HG03432 (cell line): ENCODE measurements around the gene AP5M1.
"Not testable (repeated sequence)": the region's sequence is repeated elsewhere in the genome, so short reads cannot be mapped to it uniquely, and the experiment has no call there.

Experiments
- ATAC-seq: cut with Tn5 transposase; IDR thresholded peaks from one replicate; pipeline ENCODE4 v1.9.1; 2021; ENCODE audit warnings: mild to moderate bottlenecking, moderate library complexity; ENCODE audit not compliant: unreplicated experiment

The AP5M1 gene

DNA sequence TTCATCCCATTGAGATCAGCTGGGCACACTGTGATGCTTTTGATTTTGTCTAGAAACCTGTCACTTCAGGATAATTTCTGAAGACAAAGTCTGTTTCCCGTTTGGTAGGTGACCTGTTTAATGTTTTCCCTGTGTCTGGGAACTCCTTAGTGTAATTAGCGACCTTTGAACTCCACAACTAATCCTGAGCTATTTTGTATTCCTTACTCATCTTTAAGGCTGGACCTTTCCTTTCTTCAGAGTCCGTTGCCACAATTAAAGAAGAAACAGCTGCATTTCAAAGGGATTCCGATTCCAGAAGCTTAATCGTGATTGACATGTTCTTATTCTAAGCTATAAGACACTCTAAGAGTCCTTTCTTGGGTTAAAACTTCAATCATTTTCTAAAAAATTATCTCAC lies 22.0 kb downstream of the AP5M1 start:
- ATAC-seq: no peak

DNA sequence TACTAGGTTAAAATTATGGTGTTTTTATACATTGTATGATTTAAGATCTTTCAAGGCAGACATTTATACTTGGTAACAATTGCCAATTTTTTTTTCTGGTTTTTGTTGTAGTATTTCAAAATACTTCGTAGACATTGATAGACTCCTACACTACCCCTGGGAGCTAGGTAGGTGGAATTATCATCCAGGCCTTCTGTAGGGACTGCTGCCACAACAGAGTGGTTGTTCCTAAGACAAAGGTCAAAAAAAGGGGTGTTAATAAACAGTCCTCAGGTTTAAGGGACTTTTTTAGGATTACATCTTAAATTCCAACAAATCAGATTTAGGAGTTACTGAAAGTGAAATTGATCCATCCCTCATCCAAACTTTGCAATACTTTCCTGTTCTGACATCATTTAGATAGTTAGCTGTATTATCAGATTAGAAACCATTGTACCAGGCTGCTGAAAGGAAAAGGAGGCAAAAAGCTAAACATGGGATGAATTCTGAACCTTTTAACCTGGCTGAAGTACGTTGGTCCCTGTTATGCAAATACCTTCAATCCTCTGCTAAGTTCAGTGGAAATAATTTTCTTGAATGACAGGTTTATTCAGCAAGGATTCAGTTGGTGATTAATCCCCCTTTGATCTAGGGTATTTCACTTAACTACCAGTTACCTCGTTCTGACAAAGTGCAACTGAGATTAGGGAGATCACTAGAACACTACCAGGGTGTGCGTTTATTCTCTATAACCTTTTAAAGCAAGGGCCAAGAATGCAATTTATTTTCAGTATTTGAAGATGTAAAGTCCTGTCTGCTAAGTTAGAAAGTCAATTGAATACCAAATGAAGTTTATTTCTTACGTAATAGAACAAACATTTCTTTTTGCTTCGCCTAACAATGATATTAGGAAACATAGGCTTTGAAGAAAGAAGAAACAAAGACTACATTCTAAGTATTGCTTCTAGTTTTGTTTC lies 23.2 kb downstream of the AP5M1 start:
- no peak for ATAC-seq

GRCh38 chr14:57293866-57294837 lies 25.4 kb downstream of the AP5M1 start:
- ATAC-seq: no peak

- no peak for ATAC-seq
These were observed 26.5 kb downstream of the AP5M1 start for GRCh38 chr14:57295239-57295638.

- no peak for ATAC-seq
These were observed 29.1 kb downstream of the AP5M1 start for GRCh38 chr14:57297852-57298251.

DNA sequence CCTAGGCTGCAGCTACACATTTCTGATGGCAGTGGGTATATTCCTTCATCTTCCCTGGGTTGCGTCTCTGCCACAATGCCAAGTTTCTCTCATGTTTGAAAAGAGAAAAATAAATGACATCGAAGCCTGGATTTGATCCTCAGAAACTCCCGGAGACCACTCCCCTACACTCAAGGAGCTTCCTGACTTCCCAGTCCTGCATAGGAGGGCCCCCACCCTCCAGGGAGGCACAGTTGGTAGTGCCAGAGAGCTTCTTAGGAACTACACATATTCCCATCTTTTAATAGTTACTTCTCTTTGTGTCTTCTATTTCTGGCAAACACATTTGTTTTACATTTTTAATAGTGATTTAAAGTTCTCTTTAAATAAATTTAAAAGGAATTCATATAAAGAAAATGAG lies 30.7 kb downstream of the AP5M1 start:
- ATAC-seq: no peak

DNA sequence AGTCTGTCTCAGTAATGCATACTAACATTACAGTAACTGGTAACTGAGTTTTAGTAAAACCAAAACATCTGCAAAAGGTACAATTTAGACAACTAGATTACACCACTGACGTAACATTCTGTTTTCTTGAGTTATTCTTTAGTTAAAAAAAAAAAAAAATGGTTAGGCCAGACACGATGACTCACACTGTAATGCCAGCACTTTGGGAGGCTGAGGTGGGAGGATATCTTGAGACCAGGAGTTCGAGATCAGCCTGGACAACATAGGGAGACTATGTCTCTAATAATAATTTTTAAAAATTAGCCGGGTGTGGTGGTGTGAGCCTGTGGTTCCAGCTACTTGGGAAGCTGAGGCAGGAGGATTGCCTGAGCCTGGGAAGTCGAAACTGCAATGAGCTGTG lies 34.1 kb downstream of the AP5M1 start:
- no peak for ATAC-seq

DNA sequence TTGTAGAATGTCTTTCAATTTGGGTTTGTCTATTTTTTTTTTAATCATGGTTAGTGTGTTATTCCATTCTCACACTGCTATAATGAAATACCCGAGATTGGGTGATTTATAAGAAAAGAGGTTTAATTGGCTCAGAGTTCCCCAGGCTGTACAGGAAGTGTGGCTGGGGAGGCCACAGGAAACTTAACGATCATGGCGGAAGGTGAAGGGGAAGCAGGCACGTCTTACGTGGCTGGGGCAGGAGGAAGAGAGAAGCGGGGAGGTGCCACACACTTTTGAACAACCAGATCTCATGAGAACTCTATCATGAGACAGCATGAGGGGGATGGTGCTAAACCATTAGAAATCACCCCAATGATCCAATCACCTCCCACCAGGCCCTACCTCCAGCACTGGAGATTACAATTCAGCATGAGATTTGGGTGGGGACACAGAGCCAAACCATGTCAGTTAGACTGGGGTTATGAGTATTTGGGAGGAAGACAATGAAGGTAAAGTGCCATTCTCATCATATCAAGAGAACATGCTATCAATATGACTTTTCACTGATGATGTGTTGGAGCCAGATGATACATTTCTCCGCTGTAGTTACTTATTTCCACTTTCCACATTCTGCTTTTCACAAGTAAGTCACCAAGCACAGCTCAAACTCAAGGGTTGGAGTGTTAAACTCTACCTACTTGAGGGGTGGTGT lies 45.8 kb downstream of the AP5M1 start:
- ATAC-seq: no peak

DNA sequence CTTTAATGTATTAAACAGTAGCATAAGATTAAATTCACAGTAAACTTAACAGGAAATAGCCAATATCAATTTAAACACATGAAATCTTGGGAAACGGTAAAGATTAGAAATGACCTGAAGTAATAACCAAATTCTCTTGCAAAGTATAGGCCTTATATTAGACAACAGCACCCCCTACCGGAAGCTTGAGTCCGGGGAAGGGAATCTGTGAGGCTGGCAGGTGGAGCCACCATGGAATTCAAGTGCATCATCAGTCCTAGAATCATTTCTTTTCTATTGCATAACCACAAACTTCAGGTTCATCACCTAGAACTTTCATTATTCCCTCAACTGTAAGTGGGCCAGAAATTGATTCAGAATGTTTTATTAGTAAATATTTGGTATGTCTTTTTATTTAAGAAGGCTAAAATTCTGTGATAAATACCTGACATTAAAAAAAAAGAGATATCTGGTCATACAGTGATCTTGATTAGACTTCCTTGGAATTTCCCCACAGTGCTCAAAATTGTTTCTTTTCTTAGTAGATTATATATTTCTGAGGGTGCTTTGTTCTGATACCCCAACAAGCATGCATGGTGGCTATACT lies 48.6 kb downstream of the AP5M1 start:
- no peak for ATAC-seq

- no peak for ATAC-seq
These were observed 50.9 kb downstream of the AP5M1 start for GRCh38 chr14:57319636-57320192.

DNA sequence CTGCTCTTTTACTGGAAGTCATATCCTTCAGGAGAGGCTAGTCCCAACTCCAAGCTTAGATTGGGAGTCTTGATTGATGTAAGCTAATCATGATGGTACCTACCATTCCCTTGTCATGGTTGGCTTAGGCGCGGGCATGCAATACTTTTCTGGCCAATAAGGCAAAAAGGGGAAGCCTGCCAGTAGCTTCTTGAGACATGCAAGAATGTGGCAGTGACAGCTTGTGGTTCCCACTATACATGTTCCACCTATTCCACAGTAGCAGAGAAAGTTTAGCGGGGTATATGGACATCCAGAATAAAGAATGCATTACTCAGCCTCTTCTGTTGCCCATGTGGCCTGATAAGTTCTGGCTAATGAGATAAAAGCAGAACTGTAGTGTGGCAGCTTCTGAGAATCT lies 55.0 kb downstream of the AP5M1 start:
- ATAC-seq: no peak

DNA sequence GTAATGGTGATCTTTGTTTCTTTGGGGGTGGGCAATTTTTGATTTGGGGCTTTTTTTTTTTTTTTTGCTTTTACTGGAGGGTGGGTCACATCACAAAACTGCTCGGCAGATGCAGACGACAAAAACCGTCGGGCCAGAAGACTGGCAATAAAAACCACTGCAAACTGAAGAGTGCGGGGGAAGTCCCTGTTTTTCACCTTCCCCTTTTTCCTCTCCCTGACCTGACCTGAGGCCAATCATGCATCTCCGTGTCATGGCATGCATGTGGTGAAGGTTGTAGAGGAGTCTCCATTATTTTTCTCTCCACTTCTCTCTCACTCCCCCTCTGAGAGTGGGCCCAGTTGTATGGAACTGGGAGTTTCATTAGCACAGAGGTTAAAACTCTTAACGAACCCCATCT lies 57.5 kb downstream of the AP5M1 start:
- peak; percentile 98 for ATAC-seq

- no peak for ATAC-seq
These were observed 61.1 kb downstream of the AP5M1 start for GRCh38 chr14:57329833-57330232.

- ATAC-seq: not testable (repeated sequence)
These were observed 63.7 kb downstream of the AP5M1 start for GRCh38 chr14:57332475-57332874.

GRCh38 chr14:57333726-57334125 lies 65.0 kb downstream of the AP5M1 start:
- ATAC-seq: not testable (repeated sequence)

- ATAC-seq: not testable (repeated sequence)
These were observed 75.0 kb downstream of the AP5M1 start for GRCh38 chr14:57343545-57344297.

- no peak for ATAC-seq
These were observed 76.3 kb downstream of the AP5M1 start for GRCh38 chr14:57345106-57345505.

GRCh38 chr14:57346741-57347140 lies 78.0 kb downstream of the AP5M1 start:
- ATAC-seq: no peak
